K562 (cell line): ENCODE data around the gene SNX9. TPM values are rescaled to one million over a fixed set of nuclear protein-coding genes. Genes with fewer than 3 reads are reported as not detected.

ENCODE experiments used
- ADNP ChIP-seq: fragments of 200-800 bp; sonication (Bioruptor generic); IDR thresholded peaks from 2 replicates; pipeline ENCODE4 v1.6.1; 2016; ENCODE audit warnings: missing genetic modification characterization, missing compliant biosample characterization
- ATF7 ChIP-seq: fragments of 450-650 bp; IDR thresholded peaks from 2 replicates; pipeline ENCODE4 v1.7.1; 2014; ENCODE audit warnings: mild to moderate bottlenecking, moderate library complexity
- DEAF1 ChIP-seq: fragments of 450-650 bp; formaldehyde crosslinking; IDR thresholded peaks from 2 replicates; pipeline ENCODE4 v1.4.0; 2020; ENCODE audit warnings: mild to moderate bottlenecking, moderate library complexity
- E2F4 ChIP-seq: sonication (generic); formaldehyde crosslinking; IDR thresholded peaks from 2 replicates; pipeline ENCODE4 v1.8.0; 2022; ENCODE audit warnings: mild to moderate bottlenecking, low read depth, missing genetic modification reagents
- ELF4 ChIP-seq: fragments of 450-650 bp; formaldehyde crosslinking; IDR thresholded peaks from 2 replicates; pipeline ENCODE4 v1.4.0; 2022; ENCODE audit warnings: missing genetic modification characterization
- GATAD2A ChIP-seq: fragments of 450-650 bp; IDR thresholded peaks from 2 replicates; pipeline ENCODE4 v1.6.1; 2017
- GTF2B ChIP-seq: IDR thresholded peaks from 2 replicates; pipeline ENCODE4 v1.6.1; 2011; ENCODE audit not compliant: insufficient read length; ENCODE audit errors: extremely low read depth
- HNRNPH1 ChIP-seq: fragments of 200-400 bp; formaldehyde crosslinking; optimal IDR thresholded peaks from 2 replicates; pipeline ENCODE3; 2017; ENCODE audit warnings: low read depth, mild to moderate bottlenecking, low read length, moderate library complexity
- NKRF ChIP-seq: fragments of 450-650 bp; IDR thresholded peaks from 2 replicates; pipeline ENCODE4 v1.6.1; 2016; ENCODE audit warnings: borderline replicate concordance
- NONO ChIP-seq, 2 experiments: fragments of 200-400 bp in 1 of 2; fragments of 450-650 bp in 1 of 2; formaldehyde crosslinking in 1 of 2; IDR thresholded peaks; 2 replicates each; pipeline ENCODE4 v1.6.1; 2017; ENCODE audit warnings: low read depth in 2 of 2, mild to moderate bottlenecking in 2 of 2, moderate library complexity in 2 of 2, low read length in 1 of 2
- NR2F6 ChIP-seq: fragments of 450-650 bp; formaldehyde crosslinking; IDR thresholded peaks from 2 replicates; pipeline ENCODE4 v1.4.0; 2020; ENCODE audit warnings: mild to moderate bottlenecking
- PCBP1 ChIP-seq: fragments of 200-400 bp; formaldehyde crosslinking; IDR thresholded peaks from 2 replicates; pipeline ENCODE4 v1.6.1; 2018; ENCODE audit warnings: mild to moderate bottlenecking, low read depth, low read length; ENCODE audit not compliant: poor library complexity, severe bottlenecking
- RFX5 ChIP-seq: IDR thresholded peaks from 2 replicates; pipeline ENCODE4 v1.6.1; 2011; ENCODE audit warnings: low read depth, mild to moderate bottlenecking, improper control_type of control experiment, low read length
- THRB ChIP-seq: fragments of 450-650 bp; formaldehyde crosslinking; conservative IDR thresholded peaks from 2 replicates; pipeline ENCODE4 v1.4.0; 2022; ENCODE audit warnings: mild to moderate bottlenecking, missing genetic modification characterization
- TOE1 ChIP-seq, 2 experiments: fragments of 450-650 bp in 1 of 2; sonication (generic) in 1 of 2; formaldehyde crosslinking in 1 of 2; IDR thresholded peaks; 2 replicates each; pipeline versions ENCODE4 v1.7.1 to v1.8.0; 2016 to 2022; ENCODE audit warnings: borderline replicate concordance in 2 of 2, mild to moderate bottlenecking in 2 of 2, antibody characterized with exemption in 1 of 2, inconsistent platforms in 1 of 2, low read depth in 1 of 2, missing genetic modification reagents in 1 of 2, moderate library complexity in 1 of 2
- YBX1 ChIP-seq: fragments of 450-650 bp; IDR thresholded peaks from 2 replicates; pipeline ENCODE4 v1.7.1; 2016; ENCODE audit warnings: mild to moderate bottlenecking
- ZNF431 ChIP-seq: sonication (generic); formaldehyde crosslinking; IDR thresholded peaks from 2 replicates; pipeline ENCODE4 v1.8.0; 2022; ENCODE audit warnings: mild to moderate bottlenecking, missing genetic modification reagents
- ZNF584 ChIP-seq: fragments of 200-800 bp; sonication (Bioruptor generic); IDR thresholded peaks from 2 replicates; pipeline ENCODE4 v1.6.1; 2016; ENCODE audit warnings: low read depth, mild to moderate bottlenecking, missing genetic modification characterization, missing compliant biosample characterization
- ZNF766 ChIP-seq: fragments of 200-800 bp; sonication (Bioruptor generic); conservative IDR thresholded peaks from 2 replicates; pipeline ENCODE4 v1.6.1; 2016; ENCODE audit warnings: missing genetic modification characterization, missing compliant biosample characterization
- polyA plus RNA-seq, 8 experiments: library from polyadenylated mRNA; depleted of rRNA in 4 of 8; stranded (reverse) in 5 of 8; unstranded in 3 of 8; fragments of >200 nt; fragmentation: Nextera tagmentation in 2 of 8; fragmentation: Illumina TruSeq in 1 of 8; extraction: Ambion mirVana in 2 of 8; extraction: Trizol in 1 of 8; gene quantifications; 2 replicates each; pipeline versions ENCODE4 v1.2.1 to v1.2.3, GENCODE V29; 2011 to 2014; ENCODE audit warnings: inconsistent platforms in 1 of 8, missing spikeins in 1 of 8
- total RNA-seq, 7 experiments: library from RNA; depleted of rRNA in 6 of 7; stranded (reverse); fragments of >200 nt in 6 of 7; fragmentation: Illumina TruSeq in 2 of 7; extraction: Trizol in 2 of 7; gene quantifications; 2 replicates each; pipeline versions ENCODE4 v1.2.1 to v1.2.3, GENCODE V29; 2011 to 2021; ENCODE audit warnings: low replicate concordance in 1 of 7

The SNX9 gene
- total and polyA plus RNA-seq, 9 of the 15 experiments (the other 6 are each of a cell fraction or from before 2014, with no cell fraction given) = 6.0 to 81.7 (median 57.1) TPM

- TF ChIP-seq DEAF1 (CRISPR knock-in tag) = 0 out of 2 replicates have a peak, but pooled peaks have one; percentile 19
- TF ChIP-seq RFX5 = no peak
- TF ChIP-seq NKRF = no peak
- no peak for TF ChIP-seq PCBP1
- no peak for TF ChIP-seq GTF2B
- no peak for TF ChIP-seq ZNF584
- TF ChIP-seq E2F4 (CRISPR knock-in tag) = no peak
- TF ChIP-seq THRB = no peak
- no peak for TF ChIP-seq ZNF766
- no peak for TF ChIP-seq YBX1
- TF ChIP-seq NONO (IDR thresholded peaks at IDR 0.05; ENCODE audit: low read depth in 2 of 2, low read length in 1 of 2) = no peak
- TF ChIP-seq ATF7 = peak; percentile 89
- no peak for TF ChIP-seq NR2F6 (CRISPR knock-in tag)
- TF ChIP-seq ZNF431 (CRISPR knock-in tag) = no peak
- TF ChIP-seq HNRNPH1 = no peak
- peak; percentile 8; the same call in 1 of the 2 replicates for TF ChIP-seq TOE1 (IDR thresholded peaks at IDR 0.05; ENCODE audit: borderline replicate concordance)
- TF ChIP-seq TOE1 (CRISPR knock-in tag; IDR thresholded peaks at IDR 0.05; ENCODE audit: borderline replicate concordance, low read depth) = no peak
- no peak for TF ChIP-seq ADNP (tag)
- no peak for TF ChIP-seq ELF4
- peak; percentile 71; the same call in 1 of the 2 replicates for TF ChIP-seq GATAD2A
Measured at GRCh38 chr6:157861814-157862213, 38.8 kb downstream of the SNX9 start (continued).
